ENCODE measurements around the gene QSOX2. TPM values are rescaled to one million over a fixed set of nuclear protein-coding genes. Genes with fewer than 3 reads are reported as not detected.

The QSOX2 gene
- total RNA-seq, 1 experiment from 2014 or later: 34.6 TPM

GRCh38 chr9:136281421-136282271 is 36.0 kb upstream of the QSOX2 start:
- Histone ChIP-seq H3K9me2 (ENCODE audit: insufficient read depth) (no peaks in the 10 kb centered on the region), H3K36me3 (ENCODE audit: control insufficient read depth in 1 of 2, insufficient read depth in 2 of 2, low read length in 2 of 2) (no peaks in the 10 kb centered on the region), H3K79me2 (ENCODE audit: insufficient read depth, low read length) (no peaks in the 10 kb centered on the region), H3K27ac (ENCODE audit: low read depth, low read length) (no peak overlapping the region; the same call in 1 of the 2 replicates), H3K4me2 (ENCODE audit: low read length) (no peak overlapping the region), H3K9me3 (ENCODE audit: control insufficient read depth in 1 of 2, insufficient read depth in 1 of 2, low read depth in 1 of 2, low read length in 2 of 2) (no peaks in the 10 kb centered on the region), H3K4me3 (replicated peaks in 1 of 2; ENCODE audit: low read depth in 1 of 2, low read length in 2 of 2) (no peak overlapping the region), H3K27me3 (ENCODE audit: insufficient read depth, low read length) (no peaks in the 10 kb centered on the region), H3K9ac (ENCODE audit: low read length) (no peak overlapping the region), H4K20me1 (ENCODE audit: insufficient read depth) (no peaks in the 10 kb centered on the region), H2AFZ (ENCODE audit: low read depth, low read length, poor library complexity, severe bottlenecking) (no peak overlapping the region), H3K4me1 (ENCODE audit: control insufficient read depth in 1 of 2, insufficient read depth in 2 of 2, low read length in 2 of 2) (peaks cover 6 to 9% of the 10 kb centered on the region in 2 experiments; a peak in 3 of 4 replicates)
- ChIA-PET POLR2A (interaction anchor here (1.1 kb wide), 1 partner anchor 15 kb away, joined by 3 read pairs; no protein-coding TSS in a partner anchor), CTCF (interaction anchor here (1.4 kb wide), 1 partner anchor 111 kb away, joined by 4 read pairs; no protein-coding TSS in a partner anchor), RAD21 (ENCODE audit: low non-redundant PET in 1 of 2, low total read pairs in 2 of 2, uncharacterized antibody in 2 of 2, unreplicated experiment in 2 of 2) (no interaction called here)
- BruUV-seq (replicated peaks): no TSS peak
- intact Hi-C loops (cut with micrococcal nuclease): loop anchor here (2.0 to 10.0 kb wide), 3 partner anchors 149 to 679 kb away; partner anchors contain the start of gene UBAC1
- TF ChIP-seq CEBPB (IDR thresholded peaks at IDR 0.05; ENCODE audit: low read depth): no peak
- no peak for TF ChIP-seq CBX3 (IDR thresholded peaks at IDR 0.05; ENCODE audit: low read depth)
- no peak for TF ChIP-seq ZFX (IDR thresholded peaks at IDR 0.05)
- TF ChIP-seq ZNF274 (IDR thresholded peaks at IDR 0.05; ENCODE audit: low read depth, low read length): no peak
- no peak for TF ChIP-seq TCF7L2 (IDR thresholded peaks at IDR 0.05; ENCODE audit: borderline replicate concordance, extremely low read depth, insufficient read depth, insufficient read length)
- no peak for TF ChIP-seq ELF1 (IDR thresholded peaks at IDR 0.05; ENCODE audit: borderline replicate concordance, low read depth)
- no peak for ATAC-seq
- DNase-seq (ENCODE audit: low read depth, low spot score): no peak

- Histone ChIP-seq H3K4me2 (ENCODE audit: low read length) (no peak overlapping the region), H3K27ac (ENCODE audit: low read depth, low read length) (no peak overlapping the region), H3K79me2 (ENCODE audit: insufficient read depth, low read length) (no peaks in the 10 kb centered on the region), H3K4me1 (ENCODE audit: control insufficient read depth in 1 of 2, insufficient read depth in 2 of 2, low read length in 2 of 2) (peaks cover 6 to 9% of the 10 kb centered on the region in 2 experiments; a peak in 3 of 4 replicates), H3K4me3 (replicated peaks in 1 of 2; ENCODE audit: low read depth in 1 of 2, low read length in 2 of 2) (no peak overlapping the region), H3K9ac (ENCODE audit: low read length) (no peak overlapping the region), H3K36me3 (ENCODE audit: control insufficient read depth in 1 of 2, insufficient read depth in 2 of 2, low read length in 2 of 2) (no peaks in the 10 kb centered on the region), H3K9me3 (ENCODE audit: control insufficient read depth in 1 of 2, insufficient read depth in 1 of 2, low read depth in 1 of 2, low read length in 2 of 2) (no peaks in the 10 kb centered on the region), H2AFZ (ENCODE audit: low read depth, low read length, poor library complexity, severe bottlenecking) (no peak overlapping the region), H3K27me3 (ENCODE audit: insufficient read depth, low read length) (no peaks in the 10 kb centered on the region), H4K20me1 (ENCODE audit: insufficient read depth) (no peaks in the 10 kb centered on the region), H3K9me2 (ENCODE audit: insufficient read depth) (no peaks in the 10 kb centered on the region)
- CTCF ChIA-PET: no interaction called here
- BruUV-seq (replicated peaks): no TSS peak
- POLR2A ChIA-PET: interaction anchor here (1.1 kb wide), 1 partner anchor 14 kb away, joined by 3 read pairs; no protein-coding TSS in a partner anchor
- ATAC-seq (no peak), DNase-seq (ENCODE audit: low read depth, low spot score) (no peak)
- intact Hi-C loops (cut with micrococcal nuclease): loop anchor here (5.0 to 10.0 kb wide), 2 partner anchors 316 to 678 kb away; partner anchors contain the start of gene UBAC1
- RAD21 ChIA-PET (ENCODE audit: low non-redundant PET in 1 of 2, low total read pairs in 2 of 2, uncharacterized antibody in 2 of 2, unreplicated experiment in 2 of 2): no interaction called here
- TF ChIP-seq CBX3 (IDR thresholded peaks at IDR 0.05; ENCODE audit: low read depth): no peak
- no peak for TF ChIP-seq MAX (IDR thresholded peaks at IDR 0.05)
- TF ChIP-seq JUND (IDR thresholded peaks at IDR 0.05): no peak
- no peak for TF ChIP-seq YY1 (IDR thresholded peaks at IDR 0.05; ENCODE audit: extremely low read depth, insufficient replicate concordance, low read depth, low read length)
- TF ChIP-seq CEBPB (IDR thresholded peaks at IDR 0.05; ENCODE audit: low read depth): no peak
- TF ChIP-seq ELF1 (IDR thresholded peaks at IDR 0.05; ENCODE audit: borderline replicate concordance, low read depth): no peak
- TF ChIP-seq SIN3A (IDR thresholded peaks at IDR 0.05; ENCODE audit: low read depth): no peak
- TF ChIP-seq SRF (IDR thresholded peaks at IDR 0.05; ENCODE audit: low read depth): no peak
- no peak for TF ChIP-seq EGR1 (IDR thresholded peaks at IDR 0.05; ENCODE audit: low read depth)
- no peak for TF ChIP-seq EZH2phosphoT487 (IDR thresholded peaks at IDR 0.05; ENCODE audit: borderline replicate concordance)
- no peak for TF ChIP-seq ZNF274 (IDR thresholded peaks at IDR 0.05; ENCODE audit: low read depth, low read length)
- TF ChIP-seq POLR2AphosphoS5 (IDR thresholded peaks at IDR 0.05; ENCODE audit: low read depth, low read length): no peak
- TF ChIP-seq TCF7L2 (IDR thresholded peaks at IDR 0.05; ENCODE audit: borderline replicate concordance, extremely low read depth, insufficient read depth, insufficient read length): no peak
- no peak for TF ChIP-seq CTCF (IDR thresholded peaks at IDR 0.05 in 2 of 3, conservative IDR thresholded peaks at IDR 0.05 in 1 of 3; ENCODE audit: borderline replicate concordance in 1 of 3, insufficient read depth in 1 of 3, low read depth in 2 of 3, low read length in 2 of 3)
- TF ChIP-seq ZFX (IDR thresholded peaks at IDR 0.05): no peak
These were observed 35.1 kb upstream of the QSOX2 start for GRCh38 chr9:136280535-136281315.
